Activated CD4-positive, alpha-beta T cell treated with anti-CD3 and anti-CD28 coated beads, Interleukin-2, amount 10 ng/mL, durations not matched to agents 7 days and 5 days (primary cell): Measurements from ENCODE around the gene ZMYND8. TPM values are rescaled to one million over a fixed set of nuclear protein-coding genes. Genes with fewer than 3 reads are reported as not detected.

ENCODE experiments used
- CTCF ChIA-PET: fragments of 350-600 bp; sonication (Branson Sonifier 250); formaldehyde crosslinking; loops from one replicate; lab custom pipeline; 2021; ENCODE audit warnings: antibody characterized with exemption; lab: Charles Lee
- POLR2A ChIA-PET: fragments of 350-600 bp; sonication (Branson Sonifier 250); formaldehyde crosslinking; loops from one replicate; lab custom pipeline; 2021; ENCODE audit warnings: antibody characterized with exemption; lab: Charles Lee
- DNase-seq: peaks from one replicate; pipeline ENCODE4 v3.0.0-alpha.2; 2020
- H3K27ac Mint-ChIP-seq: one replicate; pipeline ENCODE4 v1.8.0; 2021; ENCODE audit warnings: mild to moderate bottlenecking, moderate library complexity, mixed read lengths
- H3K27me3 Mint-ChIP-seq: one replicate; pipeline ENCODE4 v1.8.0; 2021; ENCODE audit warnings: mixed read lengths
- H3K36me3 Mint-ChIP-seq: one replicate; pipeline ENCODE4 v1.8.0; 2021; ENCODE audit warnings: low read depth, mixed read lengths
- H3K4me1 Mint-ChIP-seq: one replicate; pipeline ENCODE4 v1.8.0; 2021; ENCODE audit warnings: mixed read lengths
- H3K4me3 Mint-ChIP-seq: one replicate; pipeline ENCODE4 v1.8.0; 2021; ENCODE audit warnings: mild to moderate bottlenecking, moderate library complexity, mixed read lengths
- H3K9me3 Mint-ChIP-seq: one replicate; pipeline ENCODE4 v1.8.0; 2021; ENCODE audit warnings: mixed read lengths
- total RNA-seq, 2 experiments: library from RNA; stranded (reverse); gene quantifications; one replicate each; pipeline ENCODE4 v1.2.3, GENCODE V29; 2021

Gene ZMYND8
- total RNA-seq, 2 experiments from 2014 or later, result 44.6 to 55.6 TPM

DNA sequence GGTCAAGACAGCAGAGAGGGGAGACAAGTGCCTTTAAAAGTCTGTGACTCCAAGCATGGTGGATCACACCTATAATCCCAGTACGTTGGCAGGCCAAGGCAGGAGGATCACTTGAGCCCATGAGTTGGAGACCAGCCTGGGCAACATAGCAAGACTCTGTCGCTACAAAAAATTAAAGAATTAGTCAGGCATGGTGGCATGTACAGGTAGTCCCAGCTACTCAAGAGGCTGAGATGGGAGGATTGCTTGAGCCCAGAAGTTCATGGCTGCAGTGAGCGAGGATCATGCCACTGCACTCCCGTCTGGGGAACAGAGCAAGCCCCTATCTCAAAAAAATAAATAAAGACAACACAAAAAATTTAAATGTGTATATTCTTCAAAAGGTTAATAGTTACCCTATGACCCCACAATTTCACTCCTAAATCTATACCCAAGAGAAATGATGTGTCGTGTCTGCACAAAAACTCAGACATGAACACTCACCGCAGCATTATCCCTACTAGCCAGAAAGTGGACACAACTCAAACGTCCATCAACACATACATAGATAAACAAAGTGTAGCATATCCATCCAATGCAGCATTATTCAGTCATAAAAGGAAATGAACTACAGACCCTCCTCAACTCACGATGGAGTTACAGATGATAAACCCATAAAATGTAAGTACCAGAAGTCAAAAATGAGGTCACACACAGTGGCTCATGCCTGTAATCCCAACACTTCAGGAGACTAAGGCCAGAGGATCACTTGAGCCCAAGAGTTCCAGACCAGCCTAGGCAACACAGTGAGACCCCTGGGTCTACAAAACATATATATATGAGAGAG lies 23.9 kb downstream of the ZMYND8 start:
- Mint-ChIP-seq H3K4me3 (no peak overlapping the region), H3K36me3 (peaks cover 44% of the 10 kb centered on the region), H3K4me1 (peaks cover 40% of the 10 kb centered on the region), H3K9me3 (no peaks in the 10 kb centered on the region), H3K27ac (peak overlapping the region; percentile 20), H3K27me3 (no peaks in the 10 kb centered on the region)
- ChIA-PET CTCF (no interaction called here), POLR2A (no interaction called here)
- no peak for DNase-seq

DNA sequence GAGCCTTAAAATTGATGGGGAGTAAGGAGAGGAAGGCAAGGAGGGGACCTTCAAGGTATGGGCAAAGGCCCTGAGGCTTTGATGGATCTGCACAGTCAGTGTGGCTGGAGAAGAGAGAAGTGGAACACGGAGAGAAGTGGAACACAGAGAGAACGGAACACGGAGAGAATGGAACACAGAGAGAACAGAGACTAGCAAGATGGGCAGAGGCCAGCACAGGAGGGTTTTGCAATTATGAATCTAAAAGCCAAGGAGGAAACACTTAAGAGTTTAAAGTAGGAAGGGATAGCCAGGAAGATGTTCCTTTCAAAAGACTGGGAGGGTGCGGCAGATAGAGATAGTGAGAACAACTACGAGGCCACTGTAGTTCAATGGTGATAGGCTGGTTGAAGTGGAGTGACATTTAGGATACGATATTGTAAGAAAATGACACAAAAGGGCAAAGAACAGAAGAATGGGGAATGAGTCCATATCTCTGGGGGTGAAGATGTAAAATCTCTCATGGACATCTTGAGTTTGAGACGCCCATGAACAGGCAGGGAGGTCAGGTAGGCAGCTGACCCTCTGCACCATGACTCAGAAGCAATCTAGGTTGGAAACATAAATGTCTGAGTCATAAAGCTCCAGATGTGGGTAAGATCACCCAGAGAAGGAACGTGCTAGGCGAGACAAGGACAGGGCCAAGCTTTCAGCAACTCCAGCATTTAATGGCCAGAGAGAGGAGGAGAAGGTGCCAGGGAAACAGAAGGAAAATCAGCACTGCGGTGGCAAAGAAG lies 25.4 kb downstream of the ZMYND8 start:
- H3K4me1 Mint-ChIP-seq, result peaks cover 39% of the 10 kb centered on the region
- peaks cover 47% of the 10 kb centered on the region for H3K36me3 Mint-ChIP-seq
- CTCF ChIA-PET, result interaction anchor here (0.6 to 1.5 kb wide), 4 partner anchors 12 to 1470 kb away, joined by 3 to 4 read pairs (median 3); no protein-coding TSS in a partner anchor
- DNase-seq, result no peak
- H3K27ac Mint-ChIP-seq, result peak overlapping the region; percentile 7
- no peaks in the 10 kb centered on the region for H3K27me3 Mint-ChIP-seq
- H3K9me3 Mint-ChIP-seq, result no peaks in the 10 kb centered on the region
- POLR2A ChIA-PET, result no interaction called here
- no peak overlapping the region for H3K4me3 Mint-ChIP-seq

DNA sequence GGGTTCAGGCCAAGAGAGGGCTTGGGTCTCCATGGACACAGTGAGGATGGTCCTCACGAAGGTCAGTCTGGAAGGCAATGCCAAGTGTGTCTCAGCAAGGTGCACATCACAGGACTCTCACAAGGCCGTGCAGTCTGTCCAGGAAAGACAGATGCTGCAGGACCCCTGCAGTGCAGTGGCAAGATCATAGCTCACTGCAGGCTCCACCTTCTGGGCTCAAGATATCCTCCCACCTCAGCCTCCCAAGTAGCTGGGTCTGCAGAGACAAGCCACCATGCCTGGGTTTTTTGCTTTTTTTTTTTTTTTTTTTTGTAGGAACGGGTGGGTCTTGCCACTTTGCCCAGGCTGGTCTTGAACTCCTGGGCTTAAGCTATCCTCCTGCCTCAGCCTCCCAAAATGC lies 26.4 kb downstream of the ZMYND8 start:
- ChIA-PET POLR2A (no interaction called here), CTCF (interaction anchor here (0.6 to 1.5 kb wide), 2 partner anchors 43 to 291 kb away, joined by 3 to 4 read pairs; no protein-coding TSS in a partner anchor)
- no peak for DNase-seq
- H3K27me3 Mint-ChIP-seq, result no peaks in the 10 kb centered on the region
- peaks cover 41% of the 10 kb centered on the region for H3K36me3 Mint-ChIP-seq
- H3K4me3 Mint-ChIP-seq, result no peak overlapping the region
- H3K27ac Mint-ChIP-seq, result no peak overlapping the region
- H3K9me3 Mint-ChIP-seq, result no peaks in the 10 kb centered on the region
- H3K4me1 Mint-ChIP-seq, result peaks cover 32% of the 10 kb centered on the region

DNA sequence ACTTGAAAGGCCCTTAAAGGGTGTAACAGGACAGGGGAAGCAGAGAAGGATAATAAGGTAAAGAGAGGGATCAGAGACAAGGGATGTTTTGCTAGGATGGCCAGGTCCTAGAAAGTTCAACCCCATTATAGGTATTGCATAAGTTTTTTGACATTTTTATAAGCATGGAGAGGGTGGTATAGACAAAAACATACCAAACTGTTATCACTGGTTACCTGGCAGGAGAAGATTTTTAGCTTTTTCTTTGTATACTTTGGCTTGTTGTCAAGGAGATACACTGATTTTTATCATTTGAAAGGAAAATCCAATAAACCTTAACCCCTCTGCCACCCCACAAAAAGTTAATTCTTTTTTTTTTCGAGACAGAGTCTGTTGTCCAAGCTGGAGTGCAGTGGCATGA lies 28.4 kb downstream of the ZMYND8 start:
- Mint-ChIP-seq H3K9me3 (no peaks in the 10 kb centered on the region), H3K4me1 (peaks cover 31% of the 10 kb centered on the region), H3K4me3 (no peak overlapping the region), H3K27me3 (no peaks in the 10 kb centered on the region), H3K27ac (no peak overlapping the region), H3K36me3 (peaks cover 43% of the 10 kb centered on the region)
- DNase-seq, result no peak
- ChIA-PET POLR2A (no interaction called here), CTCF (interaction anchor here (0.6 to 1.3 kb wide), 2 partner anchors 11 to 110 kb away, joined by 5 to 6 read pairs; no protein-coding TSS in a partner anchor)

DNA sequence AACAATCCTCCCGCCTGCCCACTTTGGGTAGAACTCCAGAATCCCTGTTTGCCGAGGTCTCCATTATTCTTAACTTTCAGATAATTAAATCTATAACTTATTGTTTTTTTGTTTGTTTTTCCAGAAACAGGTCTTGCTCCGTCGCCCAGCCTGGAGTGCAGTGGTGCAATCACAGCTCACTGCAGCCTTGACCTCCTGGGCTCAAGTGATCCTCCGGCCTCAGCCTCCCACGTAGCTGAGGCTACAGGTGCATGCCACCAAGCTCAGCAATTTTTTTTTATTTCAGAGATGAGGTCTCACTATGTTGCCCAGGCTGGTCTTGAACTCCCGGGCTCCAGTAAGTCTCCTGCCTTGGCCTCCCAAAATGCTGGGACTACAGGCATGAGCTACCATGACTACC lies 28.8 kb downstream of the ZMYND8 start:
- ChIA-PET POLR2A (no interaction called here), CTCF (interaction anchor here (1.3 to 2.1 kb wide), 2 partner anchors 11 to 12 kb away, joined by 6 to 7 read pairs; no protein-coding TSS in a partner anchor)
- no peaks in the 10 kb centered on the region for H3K27me3 Mint-ChIP-seq
- peaks cover 27% of the 10 kb centered on the region for H3K4me1 Mint-ChIP-seq
- H3K36me3 Mint-ChIP-seq, result peaks cover 39% of the 10 kb centered on the region
- DNase-seq, result no peak
- no peaks in the 10 kb centered on the region for H3K9me3 Mint-ChIP-seq
- no peak overlapping the region for H3K4me3 Mint-ChIP-seq
- H3K27ac Mint-ChIP-seq, result no peak overlapping the region

DNA sequence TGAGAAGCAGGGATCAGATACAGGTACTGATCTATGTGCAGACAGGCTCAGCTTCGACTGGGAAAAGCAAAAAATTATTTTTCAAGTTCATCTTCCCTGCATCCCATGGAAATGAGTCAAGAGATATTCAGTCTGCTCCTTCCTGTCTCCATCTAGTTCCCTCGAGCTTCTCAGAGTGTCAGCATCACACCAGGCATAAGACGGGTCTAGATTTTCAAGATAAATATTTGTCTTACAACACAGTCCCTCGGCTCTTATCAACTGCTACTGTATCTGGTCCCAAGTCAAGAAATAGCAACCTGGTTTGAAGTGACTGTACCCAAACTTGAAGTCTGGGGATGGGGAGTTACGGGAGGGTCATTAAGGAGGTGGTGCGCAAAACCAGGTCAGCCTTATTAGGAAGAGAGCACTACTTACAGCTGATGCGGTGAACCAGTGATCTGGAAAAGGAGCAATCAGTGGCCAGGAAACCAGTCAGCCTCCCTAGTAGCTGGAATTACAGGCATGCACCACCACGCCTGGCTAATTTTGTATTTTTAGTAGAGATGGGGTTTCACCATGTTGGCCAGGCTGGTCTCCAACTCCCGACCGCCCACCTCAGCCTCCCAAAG lies 29.7 kb downstream of the ZMYND8 start:
- H3K4me1 Mint-ChIP-seq, result peaks cover 23% of the 10 kb centered on the region
- peaks cover 35% of the 10 kb centered on the region for H3K36me3 Mint-ChIP-seq
- no peaks in the 10 kb centered on the region for H3K9me3 Mint-ChIP-seq
- H3K27ac Mint-ChIP-seq, result no peak overlapping the region
- POLR2A ChIA-PET, result no interaction called here
- no peak overlapping the region for H3K4me3 Mint-ChIP-seq
- CTCF ChIA-PET, result interaction anchor here (1.2 to 2.1 kb wide), 2 partner anchors 10 to 12 kb away, joined by 3 to 7 read pairs; no protein-coding TSS in a partner anchor
- no peak for DNase-seq
- no peaks in the 10 kb centered on the region for H3K27me3 Mint-ChIP-seq

DNA sequence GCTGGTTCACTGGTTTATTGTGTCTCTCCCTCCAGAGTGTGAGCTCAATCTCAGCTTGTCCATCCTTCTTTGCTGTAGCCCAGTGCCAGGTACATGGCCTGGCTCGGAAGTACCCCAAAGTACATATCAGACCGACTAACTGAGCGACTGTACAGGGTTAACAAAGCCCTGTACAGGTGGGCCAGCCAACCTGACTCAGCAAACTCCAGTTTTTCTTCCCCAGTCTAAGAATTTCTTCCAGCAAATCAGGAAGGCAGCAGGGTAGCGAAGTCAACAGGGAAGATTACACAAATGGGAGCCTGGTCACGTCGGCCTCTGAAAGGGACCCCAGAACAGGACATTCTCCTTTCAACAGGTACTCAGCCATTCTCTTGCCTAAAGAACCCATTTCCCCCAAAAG lies 31.3 kb downstream of the ZMYND8 start:
- CTCF ChIA-PET, result interaction anchor here (1.2 kb wide), 1 partner anchor 9 kb away, joined by 3 read pairs; no protein-coding TSS in a partner anchor
- Mint-ChIP-seq H3K36me3 (peaks cover 25% of the 10 kb centered on the region), H3K4me3 (no peak overlapping the region), H3K27ac (no peak overlapping the region), H3K27me3 (no peaks in the 10 kb centered on the region), H3K4me1 (peaks cover 23% of the 10 kb centered on the region), H3K9me3 (no peaks in the 10 kb centered on the region)
- POLR2A ChIA-PET, result no interaction called here
- DNase-seq, result no peak

DNA sequence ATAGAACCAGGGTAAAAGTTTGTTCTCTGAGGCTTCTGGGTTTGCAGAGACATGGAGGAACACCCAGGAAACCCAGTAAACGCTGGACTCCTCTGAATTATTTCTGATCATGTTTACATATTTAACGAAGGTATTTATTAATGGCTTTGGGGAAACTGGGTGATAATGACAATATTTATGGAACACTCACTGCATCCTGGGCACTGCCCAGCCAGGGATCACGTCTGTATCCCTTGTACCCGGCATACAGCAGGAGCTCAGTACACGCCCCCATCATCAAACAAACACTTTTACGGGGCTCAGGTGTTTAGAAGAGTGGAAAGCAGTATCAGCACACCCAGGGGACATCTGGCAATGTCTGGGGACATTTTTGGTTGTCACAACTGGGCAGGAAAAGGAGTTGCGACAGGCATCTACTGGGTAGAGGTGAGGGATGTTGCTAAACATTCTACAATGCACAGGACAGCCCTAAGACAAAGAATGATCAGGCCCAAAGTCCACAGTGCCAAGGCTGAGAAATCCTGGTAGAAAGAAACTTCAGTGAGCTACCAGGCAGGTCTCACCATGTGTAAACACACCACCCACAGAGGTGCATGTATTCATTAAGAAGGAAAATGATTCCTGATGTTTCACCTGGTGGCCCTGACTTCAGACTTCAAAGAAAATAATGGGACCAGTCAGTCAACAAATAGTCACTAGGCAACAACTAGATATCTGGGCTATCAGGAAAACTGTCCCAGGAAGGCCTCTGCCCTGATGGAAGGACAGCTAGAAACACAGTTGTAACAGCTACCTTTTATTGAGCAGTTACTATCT lies 35.3 kb downstream of the ZMYND8 start:
- Mint-ChIP-seq H3K36me3 (peaks cover 10% of the 10 kb centered on the region), H3K27me3 (no peaks in the 10 kb centered on the region), H3K4me1 (peaks cover 56% of the 10 kb centered on the region), H3K4me3 (no peak overlapping the region), H3K27ac (no peak overlapping the region), H3K9me3 (no peaks in the 10 kb centered on the region)
- DNase-seq, result no peak
- POLR2A ChIA-PET, result no interaction called here
- CTCF ChIA-PET, result interaction anchor here (0.6 to 1.0 kb wide), 2 partner anchors 25 to 63 kb away, joined by 3 to 4 read pairs; no protein-coding TSS in a partner anchor

DNA sequence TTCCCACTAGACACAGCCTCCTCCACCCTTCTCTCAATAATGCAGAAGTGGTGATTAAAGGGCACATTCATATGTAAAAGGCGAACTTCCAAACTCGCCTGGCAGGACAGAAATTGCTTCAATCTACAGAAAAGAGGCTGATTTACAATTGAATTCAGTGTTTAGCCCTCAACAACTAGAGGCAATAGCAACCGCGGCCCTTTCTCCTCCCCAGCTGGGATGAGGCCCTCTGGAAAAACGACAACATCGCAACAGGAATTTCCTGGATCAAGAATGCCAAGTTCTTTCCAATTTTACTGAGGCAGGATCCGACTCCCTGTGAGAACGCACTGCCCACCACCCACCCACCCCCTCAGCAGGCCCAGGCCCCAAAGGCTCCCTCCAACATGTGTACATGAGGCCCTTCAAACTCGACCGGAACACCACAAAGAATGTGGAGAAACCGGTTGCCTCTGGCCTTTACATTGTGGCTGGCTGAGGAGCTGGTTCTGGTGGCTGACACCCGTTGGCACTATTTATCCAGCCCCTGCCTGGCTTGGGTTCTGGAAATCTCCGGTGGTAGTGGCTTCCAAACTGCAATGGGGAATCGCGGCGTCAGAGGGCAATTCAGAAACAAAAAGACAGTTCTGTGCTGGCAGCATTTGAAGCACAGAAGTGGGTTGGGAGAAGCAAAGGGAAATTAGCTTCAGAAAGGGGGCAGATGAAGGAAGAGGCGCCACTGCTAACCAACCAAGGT lies 36.8 kb downstream of the ZMYND8 start:
- peaks cover 12% of the 10 kb centered on the region for H3K36me3 Mint-ChIP-seq
- H3K9me3 Mint-ChIP-seq, result no peaks in the 10 kb centered on the region
- no peak overlapping the region for H3K4me3 Mint-ChIP-seq
- DNase-seq, result no peak
- H3K27ac Mint-ChIP-seq, result peak overlapping the region; percentile 86
- POLR2A ChIA-PET, result no interaction called here
- peaks cover 66% of the 10 kb centered on the region for H3K4me1 Mint-ChIP-seq
- CTCF ChIA-PET, result no interaction called here
- no peaks in the 10 kb centered on the region for H3K27me3 Mint-ChIP-seq

DNA sequence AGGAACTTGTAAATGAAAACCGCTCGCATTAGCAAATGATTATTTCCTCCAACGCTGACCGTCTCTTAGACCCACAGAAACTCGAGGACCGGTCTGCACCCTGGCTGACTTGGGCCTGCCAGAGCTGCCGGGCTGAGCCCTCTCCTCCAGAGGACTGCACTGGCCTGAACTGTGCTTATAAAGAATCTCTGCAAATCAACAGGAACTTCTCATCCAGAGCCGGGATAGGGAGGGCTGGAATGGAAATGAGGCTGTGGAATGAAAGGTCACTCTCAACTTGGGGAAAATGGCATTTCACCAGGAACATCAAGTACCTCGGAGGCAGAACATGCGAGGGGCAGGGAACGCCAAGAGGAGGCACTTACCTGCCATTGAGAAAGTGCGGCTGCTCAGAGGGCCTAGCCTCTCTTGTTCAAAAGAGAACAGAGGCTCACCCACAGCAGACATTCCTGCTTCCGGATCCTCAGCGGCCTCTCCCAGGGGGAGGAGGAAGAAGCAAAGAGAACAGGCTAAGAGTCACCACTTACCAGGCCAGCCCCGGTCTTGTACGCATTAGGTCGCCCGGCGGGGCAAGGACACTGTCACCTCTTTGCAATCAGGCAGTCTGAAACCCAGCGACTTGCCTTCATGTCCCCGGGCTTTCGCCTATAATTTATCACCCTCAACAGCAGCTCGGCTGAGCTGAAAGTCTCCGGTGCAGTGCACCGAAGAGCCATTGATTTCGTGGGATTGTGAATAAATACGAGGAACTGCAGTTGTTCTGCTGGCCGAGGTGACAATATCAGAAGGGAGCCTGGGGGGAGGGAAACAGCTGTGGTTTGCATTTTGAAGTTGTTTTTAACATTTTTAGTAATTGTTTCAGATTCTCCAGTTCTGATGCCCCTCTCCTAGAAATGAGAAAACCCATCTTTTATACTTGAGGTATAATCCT lies 37.6 kb downstream of the ZMYND8 start:
- Mint-ChIP-seq H3K27me3 (no peaks in the 10 kb centered on the region), H3K36me3 (peaks cover 9% of the 10 kb centered on the region), H3K4me1 (peaks cover 66% of the 10 kb centered on the region), H3K4me3 (peak overlapping the region; percentile 4), H3K9me3 (no peaks in the 10 kb centered on the region), H3K27ac (peak overlapping the region; percentile 86)
- POLR2A ChIA-PET, result no interaction called here
- DNase-seq, result peak; percentile 15
- CTCF ChIA-PET, result interaction anchor here (0.5 to 1.4 kb wide), 3 partner anchors 10 to 65 kb away, joined by 3 to 5 read pairs (median 3); no protein-coding TSS in a partner anchor
